SK-N-MC (cell line): ENCODE data around the gene BMPR1A.

Experiments
- EZH2 ChIP-seq: fragments of 200-600 bp; sonication (generic); IDR thresholded peaks from one replicate; pipeline ENCODE4 v1.6.1; 2017; ENCODE audit warnings: antibody characterized with exemption
- POLR2AphosphoS5 ChIP-seq: IDR thresholded peaks from 2 replicates; pipeline ENCODE4 v1.6.1; 2012; ENCODE audit warnings: mild to moderate bottlenecking, low read depth, low read length, borderline replicate concordance

GRCh38 chr10:86802473-86803108 lies 46.2 kb downstream of the BMPR1A start:
- no peak for TF ChIP-seq POLR2AphosphoS5
- TF ChIP-seq EZH2 = no peak
